Islet precursor cell (in vitro differentiated cells): ENCODE data around the gene CFAP73.
"Not testable (repeated sequence)": the region's sequence is repeated elsewhere in the genome, so short reads cannot be mapped to it uniquely, and the experiment has no call there.

Experiments
- DNase-seq: peaks from one replicate; pipeline ENCODE4 v3.0.0-alpha.2; 2018

The CFAP73 gene

DNA sequence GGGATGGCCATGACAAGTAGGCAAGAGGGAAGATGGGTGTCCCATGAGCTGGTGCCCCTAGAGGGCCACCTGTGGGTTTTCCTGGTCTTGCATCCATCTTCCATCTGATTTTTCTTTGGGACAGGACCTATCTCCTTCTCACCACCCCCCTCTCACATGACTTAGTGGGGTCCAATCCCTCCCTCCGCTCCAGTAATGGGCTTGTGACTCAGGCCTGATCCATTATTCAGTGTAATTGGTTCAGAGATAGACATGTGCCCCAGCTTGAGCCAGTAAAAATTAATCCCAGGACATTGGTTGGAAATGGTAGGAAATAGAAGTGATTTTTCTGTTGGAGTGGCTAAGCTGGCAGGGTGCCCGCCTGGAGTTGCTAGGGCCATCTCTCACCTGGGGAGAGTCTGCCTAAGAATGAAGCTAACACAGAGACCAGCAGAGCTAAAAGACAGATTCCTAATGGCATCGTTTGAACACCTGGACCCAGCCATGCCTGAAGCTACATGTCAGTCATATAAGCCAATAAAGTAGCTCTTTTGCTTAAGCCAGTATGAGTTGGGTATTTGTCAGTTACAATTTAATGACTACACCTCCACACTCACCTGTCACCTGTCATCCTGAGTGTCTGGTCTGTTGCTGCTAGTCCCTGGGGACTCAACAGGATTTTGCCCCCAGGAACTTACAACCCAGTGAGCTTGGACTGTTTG is 28.7 kb upstream of the CFAP73 start:
- DNase-seq, result no peak

GRCh38 chr12:113127791-113128199 is 21.7 kb upstream of the CFAP73 start:
- peak; percentile 55 for DNase-seq

DNA sequence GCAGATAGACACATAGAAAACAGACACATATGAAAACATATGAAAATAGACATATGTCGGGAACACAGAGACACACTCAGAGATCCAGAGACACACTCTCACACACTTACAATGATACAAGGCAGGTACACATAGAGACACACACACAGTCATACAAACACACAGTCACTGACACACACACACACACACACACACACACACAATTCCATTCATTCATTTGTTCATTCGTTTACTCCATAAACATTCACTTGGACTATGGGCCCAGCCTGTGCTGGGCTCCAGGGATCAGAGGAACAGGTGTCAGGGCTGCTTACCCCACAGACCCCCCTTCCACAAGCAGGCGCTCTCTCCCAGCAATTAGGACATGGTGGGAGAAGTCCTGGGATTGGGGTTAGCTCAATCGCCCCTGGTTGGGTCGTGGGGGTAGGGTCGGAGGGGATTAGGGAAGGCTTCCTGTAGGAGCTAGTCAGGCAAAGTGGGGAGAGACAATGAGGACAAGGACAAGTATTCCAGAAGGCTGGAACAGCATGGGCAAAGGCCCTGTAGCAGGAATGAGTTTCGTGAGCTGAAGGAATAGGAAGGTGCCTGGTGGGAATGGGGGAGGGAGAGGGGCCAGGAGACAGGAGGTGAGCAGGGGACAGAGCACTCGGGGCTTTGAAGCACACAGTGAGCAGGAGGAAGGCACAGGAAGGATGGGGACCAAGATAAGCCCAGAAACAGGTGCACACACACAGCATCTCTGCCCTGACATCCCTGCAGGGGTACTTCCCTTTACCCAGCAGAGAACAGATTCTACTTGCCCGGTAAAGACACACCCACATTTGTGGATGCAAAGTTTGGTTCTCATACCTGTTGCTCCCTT is 20.5 kb upstream of the CFAP73 start:
- no peak for DNase-seq

- no peak for DNase-seq
Measured at GRCh38 chr12:113129664-113130456, 19.7 kb upstream of the CFAP73 start.

GRCh38 chr12:113130457-113131135 is 18.9 kb upstream of the CFAP73 start:
- peak; percentile 81 for DNase-seq

GRCh38 chr12:113131556-113131955 is 18.0 kb upstream of the CFAP73 start:
- DNase-seq, result no peak

GRCh38 chr12:113133036-113133435 is 16.5 kb upstream of the CFAP73 start:
- peak; percentile 79 for DNase-seq

GRCh38 chr12:113133666-113134065 is 15.9 kb upstream of the CFAP73 start:
- no peak for DNase-seq

- no peak for DNase-seq
Measured at GRCh38 chr12:113134071-113134470, 15.5 kb upstream of the CFAP73 start.

GRCh38 chr12:113134521-113134951 is 15.0 kb upstream of the CFAP73 start:
- no peak for DNase-seq

GRCh38 chr12:113135178-113136127 is 14.1 kb upstream of the CFAP73 start, which contains the start of gene RASAL1:
RASAL1 (minus strand) TSS chr12:113135761; CDS start chr12:113135462, 299 bp downstream.
- peak; percentile 90 for DNase-seq

GRCh38 chr12:113136128-113136989 is 13.2 kb upstream of the CFAP73 start:
- no peak for DNase-seq

DNA sequence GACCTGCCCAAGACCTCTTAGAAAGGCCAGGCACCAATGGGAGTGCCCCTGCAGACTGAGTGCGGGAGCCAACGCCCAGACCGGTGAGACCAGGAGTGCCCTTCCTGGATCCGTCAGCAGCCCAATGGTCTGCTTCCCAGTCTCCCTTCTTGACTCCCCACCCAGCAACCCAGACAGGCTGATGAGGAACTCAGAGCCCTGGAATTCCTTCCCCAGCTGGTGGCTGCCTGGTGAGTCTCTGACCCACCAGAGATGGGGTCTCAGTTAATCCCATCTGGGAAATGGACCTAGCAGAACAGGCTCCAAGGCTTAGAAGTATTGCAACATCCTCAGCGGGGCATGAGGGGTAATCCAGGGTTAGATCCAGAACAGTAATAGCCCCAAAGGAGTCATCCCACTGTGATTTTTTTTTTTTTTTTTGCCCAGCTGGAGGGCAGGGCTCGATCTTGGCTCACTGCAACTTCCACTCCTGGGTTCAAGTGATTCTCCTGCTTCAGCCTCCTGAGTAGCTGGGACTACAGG is 12.5 kb upstream of the CFAP73 start:
- DNase-seq, result no peak

DNA sequence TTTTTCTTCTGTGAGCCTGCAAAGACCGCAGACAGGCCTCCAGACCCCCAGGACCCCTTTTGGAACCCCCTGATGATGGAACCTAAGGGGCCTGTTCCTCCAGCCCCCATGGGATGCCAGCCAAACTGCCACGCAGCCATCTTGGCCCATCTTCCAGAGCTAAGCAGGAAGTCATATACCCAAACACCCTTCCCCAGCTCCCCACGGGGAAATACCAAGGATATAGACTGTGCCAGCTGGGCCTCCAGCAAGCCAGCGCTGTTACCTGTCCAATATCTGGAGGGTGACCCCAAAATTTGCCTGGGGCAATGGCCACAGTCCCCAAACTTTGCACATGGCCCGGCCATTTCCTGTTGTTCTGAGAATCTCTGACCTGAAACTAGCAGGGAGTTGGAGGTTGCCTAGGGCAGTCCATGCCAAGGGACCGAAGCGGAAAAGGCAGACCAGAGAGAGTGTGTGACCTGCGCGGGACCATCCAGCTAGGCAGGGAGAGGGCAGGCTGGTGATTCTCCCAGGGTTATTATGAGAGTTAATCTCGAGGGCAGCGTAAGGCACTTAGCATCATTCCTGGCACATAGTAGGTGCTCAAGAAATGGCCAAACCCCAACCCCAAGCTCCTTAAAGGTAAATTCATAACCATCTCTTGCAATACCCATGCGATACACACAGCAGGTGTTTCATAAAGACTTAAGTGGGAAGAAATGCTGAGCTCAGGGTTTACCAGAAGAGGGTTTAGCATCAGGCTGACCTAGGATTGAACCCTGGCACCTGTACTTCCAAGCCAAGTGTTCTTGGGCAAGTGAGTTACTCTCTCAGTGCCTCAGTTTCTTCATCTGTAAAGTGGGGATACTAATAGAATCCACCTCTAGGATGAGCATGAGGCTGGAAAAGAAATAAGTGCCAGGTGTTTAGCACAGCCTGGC is 11.4 kb upstream of the CFAP73 start:
- DNase-seq, result no peak

DNA sequence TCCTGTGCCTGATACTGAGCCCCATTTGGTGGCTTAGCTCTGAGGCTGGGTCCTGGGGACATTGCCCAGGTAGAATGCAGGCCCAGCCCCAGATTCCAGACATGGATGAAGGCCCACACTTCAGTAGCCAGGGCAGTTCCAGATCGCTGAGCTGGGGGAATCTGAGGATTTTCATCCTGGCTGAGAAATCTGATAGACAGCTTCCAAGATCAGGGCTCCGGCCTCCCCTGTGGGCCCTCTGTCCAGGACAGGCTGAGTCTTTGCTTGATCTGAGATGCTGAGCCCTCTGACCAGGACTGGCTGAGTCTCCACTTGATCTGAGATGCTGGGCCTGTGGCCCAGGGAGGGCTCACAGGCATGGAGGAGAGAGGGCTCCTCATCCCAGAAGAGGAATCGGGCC is 10.7 kb upstream of the CFAP73 start:
- DNase-seq, result no peak

DNA sequence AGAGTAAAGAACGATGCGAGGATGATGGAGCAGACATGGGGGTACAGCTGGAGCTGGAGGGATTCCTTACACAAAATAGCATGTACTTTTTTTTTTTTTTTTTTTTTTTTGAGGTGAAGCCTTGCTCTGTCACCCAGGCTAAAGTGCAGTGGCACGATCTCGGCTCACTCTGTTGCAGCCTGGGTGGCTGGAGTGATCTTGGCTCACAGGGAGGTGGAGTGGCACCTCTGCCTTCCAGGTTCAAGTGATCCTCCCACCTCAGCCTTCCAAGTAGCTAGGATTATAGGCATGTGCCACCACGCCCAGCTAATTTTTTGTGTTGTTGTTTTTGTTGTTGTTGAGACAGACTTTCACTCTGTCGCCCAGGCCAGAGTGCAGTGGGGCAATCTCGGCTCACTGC is 8.8 kb upstream of the CFAP73 start:
- DNase-seq, result no peak

GRCh38 chr12:113141716-113142115 is 7.8 kb upstream of the CFAP73 start:
- DNase-seq, result not testable (repeated sequence)

DNA sequence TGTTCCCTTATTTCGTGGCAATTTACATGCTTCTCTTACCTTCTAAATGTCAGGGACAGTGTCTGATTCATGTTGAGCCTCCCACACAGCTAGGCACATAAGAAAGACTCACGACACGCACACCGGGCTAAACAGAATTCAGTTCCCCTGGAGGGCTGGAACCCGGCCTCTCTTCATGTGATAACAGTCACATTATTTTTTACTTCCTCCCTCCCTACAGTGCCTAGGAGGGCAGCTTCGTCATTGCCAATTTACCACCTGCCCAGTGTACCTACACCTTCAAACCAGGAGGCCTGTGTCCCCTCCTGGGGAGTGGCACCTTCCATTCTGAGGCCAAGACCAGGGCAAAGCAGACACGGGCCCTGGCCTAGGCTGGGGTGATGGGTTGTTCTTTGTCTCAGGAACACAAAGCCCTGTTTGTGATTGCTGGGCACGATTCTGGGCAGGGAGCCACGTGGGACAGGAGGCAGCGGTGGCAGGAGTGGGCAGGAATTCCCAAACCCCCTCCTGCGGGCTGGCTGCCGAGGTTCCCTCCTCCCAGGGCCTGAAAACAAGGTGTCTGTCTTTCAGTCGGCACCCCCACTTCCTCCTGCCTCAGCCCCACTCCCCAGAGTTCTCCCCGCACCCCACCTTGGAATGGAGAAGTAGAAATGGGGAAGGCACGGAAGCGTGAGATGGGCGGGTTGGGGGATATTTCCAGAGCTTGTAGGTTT is 7.2 kb upstream of the CFAP73 start:
- DNase-seq, result no peak
